Cerebellar cortex (tissue), 1 donor: ENCODE measurements around the gene MED13L.

Experiments used
- DNase-seq: peaks from one replicate; pipeline ENCODE4 v3.0.0-alpha.2; 2015; ENCODE audit warnings: low spot score

The MED13L gene

DNA sequence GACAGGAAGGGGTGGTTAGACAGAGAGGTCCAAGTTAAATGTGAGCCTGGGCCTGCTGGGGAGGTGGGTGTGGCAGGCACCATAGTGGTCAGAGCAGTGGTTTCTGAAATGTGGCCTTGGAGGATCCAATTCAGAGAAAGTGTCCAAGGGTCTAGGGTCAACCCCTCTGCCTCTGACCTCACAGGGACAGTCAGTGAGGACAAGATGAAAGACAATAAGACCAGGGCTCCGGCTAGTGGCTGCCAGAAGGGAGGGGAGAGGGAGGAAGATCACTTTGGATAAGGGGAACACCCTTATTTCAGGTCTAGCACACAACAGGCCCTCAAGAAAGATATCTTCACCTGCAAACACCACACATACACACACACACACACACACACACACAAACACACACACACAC is 335.1 kb downstream of the MED13L start:
- DNase-seq, result no peak

DNA sequence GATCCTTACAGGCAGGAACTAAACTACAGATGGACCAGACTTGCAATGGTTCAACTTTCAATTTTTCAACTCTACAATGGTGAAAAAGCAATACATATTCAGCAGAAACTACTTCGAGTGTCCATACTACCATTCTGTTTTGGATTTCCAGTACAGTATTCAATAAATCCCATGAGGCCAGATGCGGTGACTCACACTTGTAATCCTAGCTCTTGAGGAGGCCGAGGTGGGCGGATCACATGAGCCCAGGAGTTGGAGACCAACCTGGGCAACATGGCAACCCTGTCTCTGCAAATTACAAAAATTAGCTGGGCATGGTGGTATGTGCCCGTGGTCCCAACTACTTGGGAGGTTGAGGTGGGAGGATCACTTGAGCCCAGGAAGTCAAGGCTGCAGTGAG is 336.1 kb downstream of the MED13L start:
- DNase-seq, result no peak

GRCh38 chr12:115938794-115939377 is 338.6 kb downstream of the MED13L start:
- DNase-seq, result no peak

- no peak for DNase-seq
Observed at GRCh38 chr12:115936997-115937916, 340.2 kb downstream of the MED13L start.

GRCh38 chr12:115934877-115935276 is 342.6 kb downstream of the MED13L start:
- no peak for DNase-seq

- DNase-seq, result no peak
Observed at GRCh38 chr12:115934046-115934445, 343.4 kb downstream of the MED13L start.

DNA sequence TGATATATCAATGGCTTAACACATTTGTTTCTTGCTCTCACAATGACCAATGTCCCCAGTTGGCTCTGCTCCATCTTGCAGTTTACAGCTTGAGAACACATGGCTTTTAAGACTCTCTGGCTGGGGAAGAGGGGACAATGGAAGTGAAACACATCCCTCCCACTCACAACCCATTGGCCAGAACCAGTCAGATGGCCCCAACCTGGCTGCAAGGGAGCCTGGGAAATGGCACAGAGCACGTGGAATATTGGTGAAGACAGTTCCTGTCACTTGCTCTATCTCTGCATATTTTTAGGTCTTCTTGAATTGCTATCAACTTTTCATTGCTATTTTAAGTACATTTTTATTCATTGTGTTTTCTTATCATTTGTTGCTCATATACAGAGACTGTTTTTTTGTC is 345.4 kb downstream of the MED13L start:
- DNase-seq, result no peak

DNA sequence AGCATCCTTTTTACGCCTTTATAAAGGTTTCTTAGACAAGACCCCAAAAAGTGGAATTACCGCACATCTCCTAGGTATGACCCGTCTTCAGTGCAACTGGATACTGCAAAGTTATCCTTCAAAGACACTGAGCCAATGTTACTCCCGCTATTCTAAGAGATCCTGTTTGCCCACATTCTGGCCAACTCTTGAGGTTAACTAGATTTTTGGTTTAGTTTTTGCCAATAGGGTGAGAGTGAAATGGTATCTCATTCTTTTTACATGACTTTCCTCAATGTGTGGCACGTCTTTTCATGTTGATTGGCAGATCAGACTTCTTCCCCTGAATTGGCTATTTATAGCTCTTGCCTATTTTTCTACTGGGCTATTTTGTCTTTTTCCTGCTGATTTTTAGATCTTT is 347.2 kb downstream of the MED13L start:
- no peak for DNase-seq

GRCh38 chr12:115926037-115926670 is 351.3 kb downstream of the MED13L start:
- DNase-seq, result no peak

- DNase-seq, result no peak
Observed at GRCh38 chr12:115923851-115924250, 353.6 kb downstream of the MED13L start.

DNA sequence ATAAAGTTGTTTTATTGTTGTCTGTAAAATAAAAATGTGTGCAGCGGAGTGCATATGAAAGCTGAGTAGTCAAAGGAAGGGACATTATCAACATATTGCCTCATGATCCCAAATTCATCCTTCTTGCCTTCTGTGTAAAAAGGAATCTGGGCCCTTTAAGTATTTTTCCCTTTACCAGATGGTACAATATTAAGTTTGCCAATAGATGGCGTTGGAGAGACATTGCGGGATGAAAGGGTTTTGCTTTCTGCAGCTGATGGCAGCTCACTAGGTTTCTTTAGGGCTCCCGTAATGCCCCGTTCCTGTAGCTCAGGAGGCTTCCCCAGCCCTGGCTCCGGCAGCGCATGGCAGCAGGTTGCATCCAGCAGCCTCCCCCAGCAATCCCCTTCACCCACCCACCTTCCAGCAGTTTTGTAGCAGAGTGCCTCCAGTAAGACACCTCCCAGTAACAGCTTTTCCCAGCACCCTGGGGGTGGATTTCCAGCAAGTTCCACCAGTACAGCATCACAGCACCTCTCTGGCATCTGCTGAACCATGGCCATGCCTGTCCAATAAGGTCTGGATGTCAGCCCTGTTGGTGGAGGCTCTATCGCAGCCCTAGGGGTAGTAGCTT is 354.4 kb downstream of the MED13L start:
- peak; percentile 9 for DNase-seq

- DNase-seq, result no peak
Observed at GRCh38 chr12:115920395-115921183, 356.9 kb downstream of the MED13L start.

GRCh38 chr12:115918763-115919162 is 358.7 kb downstream of the MED13L start:
- no peak for DNase-seq

DNA sequence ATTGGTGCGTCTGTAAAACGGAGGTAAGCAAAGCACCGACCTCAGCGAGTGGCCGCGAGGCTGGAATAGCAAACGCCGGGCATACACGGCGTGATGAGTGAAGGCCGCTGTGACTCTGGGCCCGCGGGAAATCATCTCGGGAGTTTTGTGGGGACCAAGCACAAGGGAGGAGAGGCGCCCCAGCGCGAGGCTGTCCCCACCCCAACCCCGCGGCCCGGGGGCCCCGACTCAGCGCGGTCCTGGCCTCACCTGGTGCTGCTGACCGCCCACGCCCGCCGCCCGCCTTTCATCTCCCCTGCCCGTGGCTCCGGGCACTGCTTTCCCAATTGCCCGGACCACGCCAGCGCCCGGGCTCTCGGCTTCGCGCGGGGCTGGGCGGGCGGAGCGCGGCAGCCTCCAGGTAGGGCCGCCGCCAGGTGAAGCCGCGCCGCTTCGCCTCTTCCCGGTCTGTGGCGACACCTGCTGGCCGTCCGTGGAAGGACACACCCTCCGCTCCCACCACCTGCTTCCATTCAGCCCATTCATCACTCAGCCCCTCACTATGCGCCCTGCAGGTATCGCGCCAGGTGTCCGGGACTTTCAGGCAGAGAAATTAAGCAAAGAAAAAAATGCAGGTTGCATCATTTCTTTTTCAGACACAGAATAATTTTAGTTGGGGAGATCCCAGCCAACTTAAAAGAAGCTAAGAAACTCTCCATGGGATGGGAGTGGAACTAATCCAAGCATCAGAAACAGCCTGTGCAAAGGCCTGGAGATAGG is 360.4 kb downstream of the MED13L start:
- DNase-seq, result peak; percentile 33

DNA sequence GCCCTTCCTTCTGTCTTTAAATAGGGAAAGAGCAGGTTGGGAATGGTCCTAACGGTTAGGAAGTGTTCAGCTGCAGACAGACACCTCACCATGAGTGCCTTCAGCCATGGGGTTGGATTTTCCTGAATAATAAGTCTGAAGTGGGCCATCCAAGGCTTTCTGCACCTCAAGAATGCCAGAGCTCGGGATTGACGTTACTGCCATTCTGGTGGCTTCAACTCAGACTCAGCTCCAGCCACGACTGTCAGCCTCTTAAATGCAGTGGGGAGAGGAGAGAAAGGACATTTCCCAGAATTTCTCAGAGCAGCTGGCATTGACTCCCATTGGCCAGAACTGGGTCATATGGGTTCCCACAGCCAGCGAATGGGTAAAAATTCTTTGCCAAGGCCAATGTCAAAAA is 363.4 kb downstream of the MED13L start:
- DNase-seq, result no peak

GRCh38 chr12:115912440-115912839 is 365.1 kb downstream of the MED13L start:
- DNase-seq, result no peak

DNA sequence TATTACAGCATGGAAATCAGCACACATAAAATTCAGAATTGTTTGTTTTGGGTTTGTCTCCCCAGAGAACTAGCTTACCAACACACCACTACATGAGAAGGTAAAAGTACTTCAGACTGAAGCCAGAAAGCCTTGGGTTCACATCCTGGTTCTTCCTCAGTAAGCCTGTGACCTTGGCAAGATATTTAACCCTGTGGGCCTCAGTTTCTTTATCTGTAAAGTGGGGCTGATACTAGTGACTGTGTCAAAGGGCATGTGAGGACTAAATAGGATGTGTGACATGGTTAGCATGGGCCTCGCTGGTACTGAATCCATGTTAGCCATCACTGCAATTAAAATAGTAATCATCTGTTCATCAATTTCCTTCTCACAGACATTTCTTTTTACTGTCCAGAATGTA is 366.1 kb downstream of the MED13L start:
- no peak for DNase-seq

- no peak for DNase-seq
Observed at GRCh38 chr12:115910057-115910456, 367.4 kb downstream of the MED13L start.
